ENCODE results near the gene PKD1L1.
A peak's percentile ranks its signal among the peaks of the same experiment; 100 is the strongest.
"Not testable (repeated sequence)": the region's sequence is repeated elsewhere in the genome, so short reads cannot be mapped to it uniquely, and the experiment has no call there.

PKD1L1 gene, protein sequence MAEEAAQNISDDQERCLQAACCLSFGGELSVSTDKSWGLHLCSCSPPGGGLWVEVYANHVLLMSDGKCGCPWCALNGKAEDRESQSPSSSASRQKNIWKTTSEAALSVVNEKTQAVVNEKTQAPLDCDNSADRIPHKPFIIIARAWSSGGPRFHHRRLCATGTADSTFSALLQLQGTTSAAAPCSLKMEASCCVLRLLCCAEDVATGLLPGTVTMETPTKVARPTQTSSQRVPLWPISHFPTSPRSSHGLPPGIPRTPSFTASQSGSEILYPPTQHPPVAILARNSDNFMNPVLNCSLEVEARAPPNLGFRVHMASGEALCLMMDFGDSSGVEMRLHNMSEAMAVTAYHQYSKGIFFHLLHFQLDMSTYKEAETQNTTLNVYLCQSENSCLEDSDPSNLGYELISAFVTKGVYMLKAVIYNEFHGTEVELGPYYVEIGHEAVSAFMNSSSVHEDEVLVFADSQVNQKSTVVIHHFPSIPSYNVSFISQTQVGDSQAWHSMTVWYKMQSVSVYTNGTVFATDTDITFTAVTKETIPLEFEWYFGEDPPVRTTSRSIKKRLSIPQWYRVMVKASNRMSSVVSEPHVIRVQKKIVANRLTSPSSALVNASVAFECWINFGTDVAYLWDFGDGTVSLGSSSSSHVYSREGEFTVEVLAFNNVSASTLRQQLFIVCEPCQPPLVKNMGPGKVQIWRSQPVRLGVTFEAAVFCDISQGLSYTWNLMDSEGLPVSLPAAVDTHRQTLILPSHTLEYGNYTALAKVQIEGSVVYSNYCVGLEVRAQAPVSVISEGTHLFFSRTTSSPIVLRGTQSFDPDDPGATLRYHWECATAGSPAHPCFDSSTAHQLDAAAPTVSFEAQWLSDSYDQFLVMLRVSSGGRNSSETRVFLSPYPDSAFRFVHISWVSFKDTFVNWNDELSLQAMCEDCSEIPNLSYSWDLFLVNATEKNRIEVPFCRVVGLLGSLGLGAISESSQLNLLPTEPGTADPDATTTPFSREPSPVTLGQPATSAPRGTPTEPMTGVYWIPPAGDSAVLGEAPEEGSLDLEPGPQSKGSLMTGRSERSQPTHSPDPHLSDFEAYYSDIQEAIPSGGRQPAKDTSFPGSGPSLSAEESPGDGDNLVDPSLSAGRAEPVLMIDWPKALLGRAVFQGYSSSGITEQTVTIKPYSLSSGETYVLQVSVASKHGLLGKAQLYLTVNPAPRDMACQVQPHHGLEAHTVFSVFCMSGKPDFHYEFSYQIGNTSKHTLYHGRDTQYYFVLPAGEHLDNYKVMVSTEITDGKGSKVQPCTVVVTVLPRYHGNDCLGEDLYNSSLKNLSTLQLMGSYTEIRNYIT (N-terminal part only)

DNA sequence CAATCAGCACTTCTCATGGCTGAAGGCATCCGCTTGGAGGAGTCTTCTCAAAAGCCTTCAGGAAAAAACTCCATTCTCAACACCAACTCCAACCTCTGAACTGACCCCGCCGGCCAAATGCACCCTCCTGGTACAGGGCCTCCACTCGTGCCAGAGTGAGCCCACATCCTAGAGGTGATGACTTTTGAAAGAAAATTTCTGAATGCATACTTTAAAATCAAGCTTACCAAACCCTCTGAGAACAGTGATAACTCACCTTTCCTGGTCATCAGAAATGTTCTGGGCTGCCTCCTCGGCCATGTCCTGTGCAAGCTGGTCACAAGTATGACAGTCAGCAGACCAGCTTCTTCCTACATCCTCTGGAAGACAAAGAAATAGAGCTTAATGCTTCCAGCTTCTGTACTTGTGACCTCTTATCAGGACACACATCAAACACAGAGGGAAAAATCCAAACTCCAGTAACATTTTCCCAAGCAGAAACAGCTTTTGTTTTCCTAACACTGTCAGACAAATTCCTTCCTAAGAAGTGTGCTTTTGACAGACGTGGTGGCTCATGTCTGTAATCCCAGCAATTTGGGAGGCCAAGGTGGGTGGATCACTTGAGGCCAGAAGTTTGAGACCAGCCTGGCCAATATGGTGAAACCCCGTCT lies at the start of gene PKD1L1:
Gene PKD1L1 (minus strand): TSS at position 326 of the 650 bp plus-strand sequence. CDS start 26 bp downstream, at position 300.
- no peak for DNase-seq (ENCODE audit: low spot score)

DNA sequence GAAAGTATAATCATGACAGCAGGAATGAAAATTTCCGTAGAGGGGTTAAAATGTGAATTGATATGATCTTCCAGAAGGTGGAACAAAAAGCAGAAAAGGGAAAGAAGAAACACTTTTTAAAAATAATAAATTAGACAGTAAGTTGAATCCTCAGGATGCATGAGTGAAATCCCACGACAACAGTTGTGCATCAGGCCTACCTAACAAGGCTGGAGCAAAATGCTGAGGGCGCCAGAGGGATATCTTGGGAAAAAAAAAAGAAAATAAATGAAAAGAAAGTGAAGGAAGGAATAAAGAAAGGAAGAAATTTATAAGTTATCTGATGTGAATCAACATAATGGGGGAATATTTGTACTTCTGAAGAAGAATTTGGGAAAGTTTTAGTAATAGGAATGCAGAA lies 44.2 kb upstream of the PKD1L1 start:
- DNase-seq (ENCODE audit: low spot score): no peak

DNA sequence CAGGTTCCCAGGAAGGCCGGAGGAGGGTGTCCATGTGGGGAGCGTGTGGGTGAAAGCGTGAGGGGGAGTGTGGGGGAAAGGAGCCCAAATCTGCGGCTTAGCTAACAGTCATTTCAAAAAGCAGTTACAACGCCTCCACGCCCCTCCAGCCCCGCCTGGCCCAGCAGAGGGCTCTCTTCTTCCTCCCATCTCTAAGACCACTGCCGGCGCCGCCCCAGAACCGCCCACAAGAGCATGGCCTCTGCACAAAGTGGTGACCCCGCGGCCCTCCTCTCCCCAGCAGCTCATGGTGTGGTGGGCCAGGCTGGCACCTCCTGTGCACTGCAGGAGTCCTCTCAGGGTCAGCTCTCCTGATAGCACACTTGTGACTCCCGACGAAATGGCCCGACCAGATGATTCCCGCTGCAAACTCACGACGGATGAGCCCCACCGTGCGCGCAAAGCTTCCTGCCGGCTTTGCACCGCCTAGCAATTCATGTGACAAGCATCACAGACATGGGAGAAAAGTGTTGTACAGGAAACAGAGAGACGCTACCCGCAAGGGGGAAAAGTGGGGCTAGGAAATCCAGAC lies 43.6 kb upstream of the PKD1L1 start:
- DNase-seq (ENCODE audit: low spot score): peak; percentile 75

DNA sequence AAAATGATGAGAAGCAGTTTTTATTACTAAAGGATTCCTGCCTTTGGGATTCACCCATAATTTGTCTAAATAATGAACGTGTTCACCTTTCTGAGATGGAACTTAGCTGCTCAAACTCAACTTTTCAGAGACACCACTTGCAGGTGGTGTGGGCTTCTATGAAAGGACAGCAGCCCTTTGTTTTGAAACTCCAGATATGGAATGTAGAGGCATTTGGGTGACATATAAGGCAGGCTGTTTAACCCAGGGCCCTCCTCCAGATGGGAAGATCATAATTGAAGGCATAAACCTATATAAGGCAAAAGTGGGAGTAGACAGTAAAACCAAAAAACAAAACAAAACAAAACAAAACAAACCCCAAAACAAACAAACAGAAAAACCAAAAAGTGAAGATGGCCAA lies 43.0 kb upstream of the PKD1L1 start:
- DNase-seq (ENCODE audit: low spot score): no peak

DNA sequence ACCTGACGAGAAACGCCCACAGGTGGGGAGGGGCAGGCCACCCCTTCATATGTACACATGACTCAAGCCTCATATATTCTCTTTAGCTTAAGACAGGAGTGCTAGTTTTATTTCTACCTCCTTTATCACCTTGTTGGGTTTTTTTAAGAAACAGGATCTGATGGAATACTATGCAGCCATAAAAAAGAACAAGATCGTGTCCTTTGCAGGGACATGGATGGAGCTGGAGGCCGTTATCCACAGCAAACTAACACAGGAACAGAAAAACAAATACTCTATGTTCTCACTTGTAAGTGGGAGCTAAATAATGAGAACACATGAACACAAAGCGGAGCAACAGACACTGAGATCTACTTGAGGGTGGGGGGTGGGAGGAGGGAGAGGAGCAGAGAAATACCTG lies 42.3 kb upstream of the PKD1L1 start:
- no peak for DNase-seq (ENCODE audit: low spot score)

DNA sequence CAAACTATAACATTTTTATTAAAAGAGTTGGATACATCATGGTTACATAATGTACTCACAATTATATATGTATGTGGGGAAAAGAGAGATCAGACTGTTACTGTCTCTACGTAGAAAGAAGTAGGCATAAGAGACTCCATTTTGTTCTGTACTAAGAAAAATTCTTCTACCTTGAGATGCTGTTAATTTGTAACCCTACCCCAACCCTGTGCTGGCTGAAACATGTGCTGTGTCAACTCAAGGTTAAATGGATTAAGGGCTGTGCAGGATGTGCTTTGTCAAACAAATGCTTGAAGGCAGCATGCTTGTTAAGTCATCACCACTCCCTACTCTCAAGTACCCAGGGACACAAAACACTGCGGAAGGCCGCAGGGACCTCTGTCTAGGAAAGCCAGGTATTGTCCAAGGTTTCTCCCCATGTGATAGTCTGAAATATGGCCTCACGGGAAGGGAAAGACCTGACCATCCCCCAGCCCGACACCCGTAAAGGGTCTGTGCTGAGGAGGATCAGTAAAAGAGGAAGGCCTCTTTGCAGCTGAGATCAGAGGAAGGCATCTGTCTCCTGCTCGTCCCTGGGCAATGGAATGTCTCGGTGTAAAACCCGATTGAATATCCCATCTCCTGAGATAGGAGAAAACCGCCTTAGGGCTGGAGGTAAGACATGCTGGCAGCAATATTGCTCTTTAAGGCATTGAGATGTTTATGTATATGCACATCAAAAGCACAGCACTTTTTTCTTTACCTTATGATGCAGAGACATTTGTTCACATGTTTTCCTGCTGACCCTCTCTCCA lies 41.5 kb upstream of the PKD1L1 start:
- DNase-seq (ENCODE audit: low spot score): peak; percentile 80

DNA sequence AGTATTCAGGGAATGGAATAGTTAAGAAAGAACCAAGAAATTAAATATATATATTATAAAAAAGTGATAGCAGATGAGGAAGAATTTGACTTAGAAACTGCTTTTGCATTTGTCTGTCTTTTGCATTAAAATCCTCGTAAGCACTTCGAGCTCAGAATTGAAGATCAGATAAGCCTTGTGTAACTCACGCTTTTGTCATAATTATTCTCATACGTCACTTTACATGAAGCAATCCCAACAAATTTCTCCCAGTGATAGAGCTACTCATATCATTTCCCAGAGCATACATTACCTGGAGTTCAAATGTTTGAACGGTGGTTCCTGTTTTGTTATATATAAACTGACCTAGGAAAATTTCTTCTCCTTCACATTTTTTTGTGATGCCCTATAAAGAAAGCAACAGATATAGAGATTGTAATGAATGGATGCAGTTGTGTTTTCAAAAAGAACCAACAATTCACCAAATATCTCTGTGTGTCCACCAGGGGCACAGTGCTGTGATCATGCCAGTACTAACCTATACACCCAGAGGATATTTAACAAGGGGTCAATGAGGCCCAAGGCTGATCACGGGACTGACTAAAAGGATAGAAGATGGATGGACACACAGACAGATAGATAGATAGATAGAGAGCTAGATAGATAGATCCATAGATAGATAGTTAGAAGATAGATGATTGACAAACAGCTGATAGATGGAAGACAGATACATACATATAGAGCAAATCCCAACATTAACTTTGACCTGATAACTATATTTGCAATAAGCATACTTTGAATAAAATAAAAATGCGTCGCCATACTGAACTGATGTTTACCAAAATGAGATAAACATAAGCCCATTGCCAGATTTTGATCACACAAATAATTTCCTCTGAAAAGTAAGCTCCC lies 40.5 kb upstream of the PKD1L1 start:
- DNase-seq (ENCODE audit: low spot score): no peak

DNA sequence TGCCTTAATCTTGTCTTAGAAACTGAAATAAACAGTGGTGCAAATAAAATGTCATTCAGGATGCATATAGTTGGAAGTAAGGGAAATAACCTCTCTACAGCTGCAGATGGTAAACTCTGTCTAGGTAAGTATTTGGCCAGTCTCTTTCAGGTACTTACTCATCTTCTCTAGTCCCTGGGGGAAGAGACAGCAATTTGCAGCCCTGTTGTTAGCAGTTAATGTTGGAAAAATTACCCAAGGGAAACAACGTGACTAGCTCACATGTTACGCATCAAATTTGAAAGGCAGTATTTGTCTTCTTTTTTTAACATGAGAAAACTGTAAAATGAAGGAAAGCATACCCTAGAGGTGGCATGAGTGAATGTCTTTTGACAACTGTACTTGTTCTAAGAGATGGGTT lies 34.3 kb upstream of the PKD1L1 start:
- DNase-seq (ENCODE audit: low spot score): no peak

DNA sequence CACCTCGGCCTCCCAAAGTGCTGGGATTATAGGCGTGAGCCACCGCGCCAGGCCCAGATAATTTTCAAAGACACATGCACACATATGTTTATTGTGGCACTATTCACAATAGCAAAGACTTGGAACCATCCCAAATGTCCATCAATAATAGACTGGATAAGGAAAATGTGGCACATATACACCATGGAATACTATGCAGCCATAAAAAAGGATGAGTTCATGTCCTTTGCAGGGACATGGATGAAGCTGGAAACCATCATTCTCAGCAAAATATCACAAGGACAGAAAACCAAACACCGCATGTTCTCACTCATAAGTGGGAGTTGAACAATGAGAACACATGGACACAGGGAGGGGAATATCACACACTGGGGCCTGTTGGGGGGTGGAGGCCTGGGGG lies 32.4 kb upstream of the PKD1L1 start:
- DNase-seq (ENCODE audit: low spot score): not testable (repeated sequence)

DNA sequence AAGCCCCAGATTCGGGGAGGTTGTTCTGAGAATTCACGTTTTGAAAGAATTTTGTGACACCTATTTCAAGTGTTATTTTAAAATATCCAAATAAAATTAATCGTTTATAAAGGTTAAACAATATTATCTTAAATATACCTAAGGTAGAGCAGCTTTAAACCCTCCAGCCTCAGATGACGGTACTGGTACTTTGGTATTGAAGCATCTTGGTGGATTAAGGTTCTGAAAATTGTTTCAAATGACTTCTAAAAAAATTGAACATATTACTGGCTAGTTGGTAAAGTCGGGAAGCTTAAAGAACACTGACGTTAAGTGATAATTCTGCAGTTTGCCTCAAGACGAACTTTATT lies 31.5 kb upstream of the PKD1L1 start:
- DNase-seq (ENCODE audit: low spot score): no peak

DNA sequence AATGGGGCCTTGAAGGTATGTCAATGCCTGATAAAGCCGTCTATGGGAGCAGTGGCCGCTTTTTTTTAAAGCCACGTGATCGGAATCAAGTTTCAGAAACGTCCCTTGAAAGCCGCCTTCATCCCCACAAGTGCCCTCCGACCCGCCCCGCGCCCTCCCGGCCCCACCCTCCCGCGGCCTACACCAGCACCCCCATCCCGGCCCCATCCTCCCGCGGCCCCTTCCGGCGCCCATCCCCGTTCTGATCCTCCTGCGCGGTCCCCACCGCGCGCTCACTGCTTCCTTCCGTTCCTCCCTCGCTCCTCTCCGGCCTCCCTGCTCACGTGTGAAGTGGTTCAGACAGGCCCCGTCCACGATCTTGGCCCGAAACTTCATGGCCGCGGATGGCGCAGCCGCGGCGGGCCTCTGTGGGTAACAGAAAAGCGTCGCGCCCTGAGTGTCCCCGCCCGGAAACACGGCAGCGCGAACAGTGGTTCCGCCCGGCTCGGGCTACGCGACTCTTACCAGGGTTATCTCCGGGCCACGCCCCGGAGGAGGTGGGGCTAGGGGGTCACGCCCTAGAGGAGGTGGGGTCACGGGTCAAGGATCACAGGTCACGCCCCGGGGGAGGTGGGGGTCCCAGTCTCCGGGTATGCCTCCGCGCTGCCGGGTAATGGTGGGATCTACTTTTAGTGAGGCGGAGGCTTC lies 31.0 kb upstream of the PKD1L1 start, which contains the start of gene HUS1:
Gene HUS1 (minus strand): TSS at position 471 of the 687 bp plus-strand sequence. CDS start 96 bp downstream, at position 375.
- peak; percentile 89 for DNase-seq (ENCODE audit: low spot score)

DNA sequence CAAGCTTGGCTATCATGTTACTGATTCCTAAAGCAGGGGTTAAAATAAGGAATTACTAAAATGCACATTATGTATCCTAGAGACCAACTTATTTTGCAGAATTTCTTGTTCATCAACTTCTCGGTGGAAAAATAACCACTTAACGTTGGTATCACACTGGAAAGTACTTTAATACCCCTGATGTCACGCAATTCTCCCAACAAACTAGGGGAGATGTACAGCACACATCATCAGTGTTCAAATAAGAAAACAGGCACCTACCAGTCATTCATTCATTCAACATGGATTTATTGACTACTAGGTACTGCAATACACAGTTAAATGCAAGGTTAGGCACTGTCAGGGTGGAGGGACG lies 30.5 kb upstream of the PKD1L1 start:
- DNase-seq (ENCODE audit: low spot score): no peak

DNA sequence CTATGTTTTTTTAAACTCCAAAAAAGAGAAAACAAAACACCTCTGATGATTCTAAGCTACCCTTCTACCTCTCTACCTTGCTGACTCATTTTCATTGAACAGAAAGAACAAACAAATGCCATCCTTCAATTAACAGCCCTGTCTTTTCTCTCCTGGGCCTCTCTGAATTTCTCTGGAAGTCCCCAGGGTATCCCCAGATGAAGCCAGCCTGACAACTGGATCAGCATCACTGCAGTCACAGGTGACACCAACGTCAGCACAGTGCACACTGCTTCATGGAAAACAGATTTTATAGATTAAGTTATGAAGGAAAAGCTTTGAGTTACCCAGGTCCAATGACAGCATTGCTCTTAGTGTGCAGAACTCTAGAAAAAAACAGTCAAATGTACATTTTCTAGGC lies 25.5 kb upstream of the PKD1L1 start:
- no peak for DNase-seq (ENCODE audit: low spot score)

DNA sequence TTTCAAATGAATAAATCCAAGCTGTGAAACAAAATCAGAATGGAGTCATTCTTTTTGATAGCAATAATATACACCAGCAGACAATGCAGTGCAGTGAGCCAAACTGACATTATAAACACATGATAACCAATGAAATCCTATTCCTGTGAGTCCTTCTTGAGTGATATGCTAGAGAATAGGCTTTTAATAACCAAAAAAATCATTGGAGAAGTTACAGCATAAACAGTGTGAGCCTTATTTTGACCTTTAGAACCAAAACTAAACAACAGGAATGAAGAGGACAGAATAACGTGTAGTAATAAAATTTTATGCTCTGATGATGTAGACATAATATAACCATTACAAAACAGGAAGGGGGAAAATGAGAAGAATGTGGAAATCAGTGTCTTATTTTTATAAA lies 22.5 kb upstream of the PKD1L1 start:
- DNase-seq (ENCODE audit: low spot score): no peak

DNA sequence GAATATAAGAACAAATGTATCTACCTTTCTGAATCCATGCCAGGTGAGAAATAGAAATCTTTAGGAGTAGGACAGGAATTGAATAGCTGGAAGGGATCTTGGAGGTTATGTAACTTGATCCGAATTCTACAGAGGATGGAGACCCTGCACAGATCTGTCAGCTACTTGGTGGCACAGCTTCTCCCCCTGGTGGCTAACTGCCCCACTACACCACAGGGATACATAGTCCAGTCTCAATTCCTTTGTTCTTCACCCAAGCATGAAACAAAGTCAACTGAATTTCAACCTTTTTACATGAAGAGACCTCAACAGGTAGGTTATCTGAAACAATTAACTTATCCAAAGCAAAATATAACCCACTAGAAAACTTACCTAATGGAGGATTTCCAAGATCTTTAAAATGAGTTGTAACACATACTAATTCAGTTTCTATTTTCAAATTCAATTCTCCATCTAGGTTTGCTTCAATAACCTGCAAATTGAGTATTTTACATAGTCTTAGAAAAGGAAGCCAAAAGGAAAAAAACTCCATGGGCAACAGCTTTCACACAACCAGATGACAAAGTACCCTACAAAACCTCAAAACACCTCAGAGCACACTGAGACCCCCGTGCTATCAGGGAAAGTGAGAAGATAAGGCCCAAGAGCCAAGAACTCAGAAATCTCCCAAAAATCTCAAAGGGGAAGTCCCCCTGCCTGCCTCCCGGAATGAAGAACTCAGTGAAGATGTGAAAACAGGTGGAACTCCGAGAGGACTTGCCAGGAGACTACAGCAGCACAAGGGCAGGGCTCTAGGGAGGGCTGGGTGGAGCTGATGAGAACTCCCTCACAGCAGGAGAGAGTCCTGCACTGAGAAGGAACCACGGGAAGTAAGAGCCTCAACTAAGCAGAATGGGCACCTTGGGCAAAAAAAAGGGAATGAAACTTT lies 20.8 kb upstream of the PKD1L1 start:
- DNase-seq (ENCODE audit: low spot score): peak; percentile 63

DNA sequence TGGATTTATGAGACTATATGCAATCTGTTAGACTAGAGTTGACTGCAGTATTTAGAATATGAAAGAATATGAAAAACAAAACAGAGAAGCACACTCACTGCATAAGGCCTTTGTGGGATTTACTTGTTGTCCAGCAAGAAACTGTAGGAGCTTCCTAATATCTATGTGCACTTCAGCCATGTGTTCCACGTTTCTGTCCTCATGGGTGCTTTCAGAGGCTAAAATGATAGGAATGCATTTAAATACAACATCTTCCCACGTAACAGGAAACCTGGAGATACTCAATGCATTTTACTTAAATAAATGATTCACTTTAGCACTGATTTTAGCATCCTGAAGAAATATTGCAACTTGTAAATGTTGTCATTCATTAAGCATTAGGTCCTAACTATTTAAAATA lies 19.4 kb upstream of the PKD1L1 start:
- DNase-seq (ENCODE audit: low spot score): no peak

DNA sequence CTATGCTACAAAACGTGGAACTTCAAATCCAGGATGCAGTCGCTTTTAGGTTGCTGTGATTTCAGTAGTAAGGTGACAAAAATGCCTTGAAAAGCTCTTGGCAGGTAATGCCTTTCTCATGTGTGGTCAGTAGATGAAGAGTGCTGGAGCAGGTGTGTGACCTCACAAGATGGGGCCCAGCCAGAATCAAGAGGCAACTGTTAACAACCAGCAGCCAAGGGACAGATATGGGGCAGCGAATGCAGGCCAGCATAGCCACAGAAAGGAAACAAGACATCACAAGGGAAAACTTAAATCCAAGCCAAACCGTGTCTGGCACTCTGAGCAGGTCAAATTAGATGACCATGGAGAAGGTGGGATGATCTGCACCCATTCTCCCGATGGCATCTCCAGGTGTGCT lies 18.9 kb upstream of the PKD1L1 start:
- no peak for DNase-seq (ENCODE audit: low spot score)

DNA sequence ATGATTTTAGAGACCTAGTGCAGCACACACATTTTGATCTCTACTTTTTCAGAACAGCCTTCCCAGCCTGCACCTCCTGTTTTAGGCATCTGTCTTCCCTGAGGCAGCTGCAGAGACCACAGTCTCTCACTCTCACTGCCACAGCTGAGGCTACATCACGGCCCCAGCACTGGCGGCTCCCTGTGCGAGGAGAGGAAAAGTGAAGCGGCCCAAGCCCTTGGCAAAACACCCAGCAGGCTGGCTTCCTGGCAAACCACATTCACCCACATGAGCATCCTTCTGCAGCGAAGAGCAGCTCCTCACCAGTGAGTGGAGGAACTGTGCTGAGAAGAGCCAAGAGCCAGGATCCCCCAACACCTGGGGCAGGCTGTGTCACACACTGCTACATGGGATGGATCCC lies 17.2 kb upstream of the PKD1L1 start:
- no peak for DNase-seq (ENCODE audit: low spot score)
